Upper lobe of right lung (tissue), 1 donor: ENCODE data around the gene ASAH2. TPM values are rescaled to one million over a fixed set of nuclear protein-coding genes. Genes with fewer than 3 reads are reported as not detected.
A peak's percentile ranks its signal among the peaks of the same experiment; 100 is the strongest.

Source experiments
- ATAC-seq: fragments of 200-7000 bp; cut with Tn5 transposase; one replicate; pipeline ENCODE4 v1.9.1; 2020; ENCODE audit warnings: mild to moderate bottlenecking, moderate library complexity
- DNase-seq: peaks from one replicate; pipeline ENCODE4 v3.0.0-alpha.2; 2020
- H3K27ac ChIP-seq: fragments of 200-600 bp; one replicate; pipeline ENCODE4 v1.8.0; 2022
- H3K27me3 ChIP-seq: fragments of 200-600 bp; one replicate; pipeline ENCODE4 v1.8.0; 2022; ENCODE audit warnings: mild to moderate bottlenecking
- H3K36me3 ChIP-seq: fragments of 200-600 bp; one replicate; pipeline ENCODE4 v1.8.0; 2022
- H3K4me1 ChIP-seq: fragments of 200-600 bp; one replicate; pipeline ENCODE4 v1.8.0; 2022
- H3K4me3 ChIP-seq: fragments of 200-600 bp; one replicate; pipeline ENCODE4 v1.8.0; 2022; ENCODE audit warnings: mild to moderate bottlenecking
- H3K9me3 ChIP-seq: fragments of 200-600 bp; one replicate; pipeline ENCODE4 v1.8.0; 2022
- intact Hi-C: fragments of 100-400 bp; cut with DNase I; formaldehyde crosslinking; loops from one replicate; pipeline ENCODE4 v1.11.0; 2022
- total RNA-seq: library from RNA; stranded (reverse); fragmentation: NEBNext Ultra II Directional; extraction: Animal tissue kit (Norgen Biotek cat#: 25700); gene quantifications from one replicate; pipeline ENCODE4 v1.2.1, GENCODE V29; 2021
- TF ChIP-seq, protein P1 (sequence below): fragments of 200-600 bp; IDR thresholded peaks from one replicate; pipeline ENCODE4 v1.8.0; 2022; ENCODE audit warnings: antibody characterized with exemption
- donor health status: DM: no; HTN: yes; CAD: no; lungs with severe emphysema.

Gene ASAH2
- total RNA-seq, 1 donor from 2014 or later = 1.5 TPM

DNA sequence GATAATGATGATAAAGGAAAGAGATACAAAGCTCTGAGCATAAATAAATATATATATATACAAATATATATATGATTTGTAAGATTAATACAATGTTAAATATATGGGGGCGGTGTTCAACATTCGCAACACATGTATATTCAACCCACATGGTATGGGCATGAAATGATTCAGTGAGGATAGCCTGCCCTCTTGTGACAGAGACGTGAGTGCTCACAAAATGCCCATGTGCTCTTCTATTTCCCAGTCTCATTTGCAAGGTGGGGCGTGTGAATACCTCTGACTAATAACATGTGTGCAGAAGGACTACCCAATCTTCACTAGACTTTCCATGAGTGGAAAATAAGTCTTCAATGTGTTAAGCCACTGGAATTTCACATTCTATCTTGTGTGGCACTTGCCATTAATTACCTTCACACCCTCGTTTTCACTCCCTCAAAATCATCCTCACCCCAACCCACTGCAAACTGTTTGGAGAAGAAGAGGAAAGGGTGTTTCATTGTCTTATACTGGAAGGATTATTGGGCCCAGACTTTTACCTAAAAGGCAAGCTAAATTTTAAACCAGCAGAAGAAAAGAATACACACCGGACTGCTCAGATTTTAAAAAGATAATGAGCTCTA is 26.9 kb downstream of the ASAH2 start:
- Histone ChIP-seq H3K4me1 (no peaks in the 10 kb centered on the region), H3K36me3 (no peaks in the 10 kb centered on the region), H3K9me3 (no peaks in the 10 kb centered on the region), H3K27ac (no peak overlapping the region), H3K27me3 (peaks cover 4% of the 10 kb centered on the region), H3K4me3 (no peak overlapping the region)
- intact Hi-C loops = no loop called here
- TF ChIP-seq, protein P1, sequence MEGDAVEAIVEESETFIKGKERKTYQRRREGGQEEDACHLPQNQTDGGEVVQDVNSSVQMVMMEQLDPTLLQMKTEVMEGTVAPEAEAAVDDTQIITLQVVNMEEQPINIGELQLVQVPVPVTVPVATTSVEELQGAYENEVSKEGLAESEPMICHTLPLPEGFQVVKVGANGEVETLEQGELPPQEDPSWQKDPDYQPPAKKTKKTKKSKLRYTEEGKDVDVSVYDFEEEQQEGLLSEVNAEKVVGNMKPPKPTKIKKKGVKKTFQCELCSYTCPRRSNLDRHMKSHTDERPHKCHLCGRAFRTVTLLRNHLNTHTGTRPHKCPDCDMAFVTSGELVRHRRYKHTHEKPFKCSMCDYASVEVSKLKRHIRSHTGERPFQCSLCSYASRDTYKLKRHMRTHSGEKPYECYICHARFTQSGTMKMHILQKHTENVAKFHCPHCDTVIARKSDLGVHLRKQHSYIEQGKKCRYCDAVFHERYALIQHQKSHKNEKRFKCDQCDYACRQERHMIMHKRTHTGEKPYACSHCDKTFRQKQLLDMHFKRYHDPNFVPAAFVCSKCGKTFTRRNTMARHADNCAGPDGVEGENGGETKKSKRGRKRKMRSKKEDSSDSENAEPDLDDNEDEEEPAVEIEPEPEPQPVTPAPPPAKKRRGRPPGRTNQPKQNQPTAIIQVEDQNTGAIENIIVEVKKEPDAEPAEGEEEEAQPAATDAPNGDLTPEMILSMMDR = peak; percentile 42
- DNase-seq = no peak
- ATAC-seq = peak; percentile 87

DNA sequence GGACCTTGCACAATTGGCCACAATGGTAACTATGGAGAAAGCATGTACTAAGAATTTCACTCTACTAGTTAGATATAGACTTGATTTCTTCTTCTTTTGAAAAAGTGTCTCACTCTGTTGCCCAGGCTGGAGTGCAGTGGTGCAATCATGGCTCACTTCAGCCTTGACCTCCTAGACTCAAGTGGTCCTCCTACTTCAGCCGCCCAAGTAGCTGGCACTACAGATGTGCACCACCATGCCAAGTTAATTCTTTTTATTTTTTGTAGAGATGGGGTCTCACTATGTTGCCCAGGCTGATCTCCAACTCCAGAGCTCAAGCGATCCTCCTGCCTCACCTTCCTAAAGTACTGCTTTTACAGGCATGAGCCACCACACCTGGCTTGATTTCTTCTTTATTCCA is 29.1 kb downstream of the ASAH2 start:
- intact Hi-C loops = no loop called here
- Histone ChIP-seq H3K4me3 (no peak overlapping the region), H3K36me3 (no peaks in the 10 kb centered on the region), H3K27ac (no peak overlapping the region), H3K27me3 (no peaks in the 10 kb centered on the region), H3K4me1 (no peaks in the 10 kb centered on the region), H3K9me3 (no peaks in the 10 kb centered on the region)
- DNase-seq (no peak), ATAC-seq (no peak)
- TF ChIP-seq, protein P1 = no peak

DNA sequence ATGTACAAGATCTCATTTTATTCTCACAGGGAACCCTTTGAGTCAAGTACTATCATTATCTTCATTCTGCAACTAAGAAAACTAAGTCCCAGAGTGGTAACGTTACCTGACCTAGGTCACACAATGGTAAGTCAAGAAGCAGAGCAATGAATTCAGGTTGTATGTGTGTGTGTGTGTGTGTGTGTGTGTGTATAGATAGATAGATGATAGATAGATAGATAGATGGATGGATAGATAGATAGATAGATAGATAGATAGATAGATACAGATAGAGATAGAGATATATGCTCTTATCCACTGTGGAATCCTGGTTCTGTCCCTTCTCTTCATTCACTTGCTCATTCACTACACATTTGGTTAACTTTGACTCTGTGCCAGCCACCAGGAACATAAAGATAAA is 29.8 kb downstream of the ASAH2 start:
- H3K4me3 ChIP-seq = no peak overlapping the region
- no peak overlapping the region for H3K27ac ChIP-seq
- no peaks in the 10 kb centered on the region for H3K36me3 ChIP-seq
- no peaks in the 10 kb centered on the region for H3K9me3 ChIP-seq
- ATAC-seq (no peak), DNase-seq (no peak)
- no peaks in the 10 kb centered on the region for H3K4me1 ChIP-seq
- no peaks in the 10 kb centered on the region for H3K27me3 ChIP-seq
- intact Hi-C loops = no loop called here
- TF ChIP-seq, protein P1 = no peak

DNA sequence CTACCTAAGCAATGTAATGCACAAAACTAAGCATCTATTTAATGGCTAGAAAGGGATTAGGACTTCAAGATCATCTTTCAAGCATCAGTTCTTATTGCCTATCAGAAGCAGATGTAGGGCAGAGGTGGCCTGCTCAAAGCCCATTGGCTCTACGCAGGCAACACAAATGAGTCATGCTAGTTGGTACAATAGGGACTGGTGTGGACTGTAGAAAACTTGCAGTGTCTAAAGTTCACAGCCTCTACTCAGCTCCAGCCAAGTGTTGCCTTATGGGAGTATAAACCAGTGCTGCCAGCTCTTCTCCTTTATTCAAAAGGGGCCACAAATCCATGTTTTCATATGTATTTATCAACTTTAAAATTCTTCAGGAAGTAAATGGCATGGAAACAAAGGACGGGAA is 31.7 kb downstream of the ASAH2 start:
- H3K9me3 ChIP-seq = no peaks in the 10 kb centered on the region
- ATAC-seq = no peak
- no peaks in the 10 kb centered on the region for H3K36me3 ChIP-seq
- no peak for DNase-seq
- no peaks in the 10 kb centered on the region for H3K27me3 ChIP-seq
- TF ChIP-seq, protein P1 = no peak
- H3K4me3 ChIP-seq = no peak overlapping the region
- H3K27ac ChIP-seq = no peak overlapping the region
- intact Hi-C loops = no loop called here
- no peaks in the 10 kb centered on the region for H3K4me1 ChIP-seq

DNA sequence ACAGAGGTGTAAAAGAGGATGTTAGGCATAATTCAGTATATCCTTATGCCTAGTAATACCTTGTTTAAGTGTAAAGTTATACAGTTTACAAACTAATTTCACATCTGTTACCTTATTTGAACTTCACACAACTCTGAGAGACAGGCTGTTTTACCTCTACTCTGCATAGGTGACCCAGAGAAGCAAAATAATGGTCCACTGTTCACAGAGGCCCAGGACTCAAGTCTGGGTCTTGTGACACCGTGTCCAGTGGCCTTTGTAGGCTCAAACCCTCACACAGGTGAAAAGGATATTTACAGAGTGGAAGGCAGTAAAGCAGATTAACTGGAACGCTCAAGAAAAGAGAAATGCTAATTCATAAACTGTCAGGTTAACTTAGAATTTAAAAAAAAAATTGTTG is 32.1 kb downstream of the ASAH2 start:
- Histone ChIP-seq H3K4me1 (no peaks in the 10 kb centered on the region), H3K9me3 (no peaks in the 10 kb centered on the region), H3K27ac (no peak overlapping the region), H3K36me3 (no peaks in the 10 kb centered on the region), H3K4me3 (no peak overlapping the region), H3K27me3 (no peaks in the 10 kb centered on the region)
- DNase-seq = no peak
- ATAC-seq = no peak
- TF ChIP-seq, protein P1 = no peak
- intact Hi-C loops = no loop called here

DNA sequence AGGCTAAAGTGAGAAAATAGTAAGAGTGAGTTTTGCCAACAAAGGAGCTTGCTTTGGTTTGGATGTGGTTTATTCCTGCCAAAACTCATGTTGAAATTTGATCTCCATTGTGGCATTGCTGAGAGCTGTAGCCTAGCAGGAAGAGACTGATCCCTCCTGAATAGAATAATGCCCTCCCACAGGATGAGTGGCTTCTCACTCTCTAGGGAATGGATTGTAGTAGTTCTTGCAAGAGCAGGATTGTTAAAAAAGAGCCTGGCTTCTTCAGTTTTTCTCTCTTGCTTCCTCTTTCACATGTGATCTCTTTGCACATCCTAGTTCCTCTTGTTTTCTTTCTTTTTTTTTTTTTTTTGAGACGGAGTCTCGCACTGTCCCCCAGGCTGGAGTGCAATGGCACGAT is 34.4 kb downstream of the ASAH2 start:
- no peaks in the 10 kb centered on the region for H3K27me3 ChIP-seq
- H3K27ac ChIP-seq = no peak overlapping the region
- ATAC-seq (peak; percentile 55), DNase-seq (no peak)
- intact Hi-C loops = no loop called here
- TF ChIP-seq, protein P1 = no peak
- no peaks in the 10 kb centered on the region for H3K4me1 ChIP-seq
- H3K36me3 ChIP-seq = no peaks in the 10 kb centered on the region
- H3K9me3 ChIP-seq = no peaks in the 10 kb centered on the region
- no peak overlapping the region for H3K4me3 ChIP-seq
